GM06990 (cell line): ENCODE results near the gene EIF4G3.
"Not testable (repeated sequence)": the region's sequence is repeated elsewhere in the genome, so short reads cannot be mapped to it uniquely, and the experiment has no call there.

ENCODE experiments used
- DNase-seq: peaks from one replicate; pipeline ENCODE4 v3.0.0-alpha.2; 2011; ENCODE audit not compliant: insufficient read length; ENCODE audit errors: extremely low read depth
- H3K27me3 ChIP-seq: replicated peaks from 2 replicates; pipeline ENCODE4 v1.6.0; 2011; ENCODE audit warnings: low read length; ENCODE audit not compliant: control insufficient read depth, insufficient read depth
- H3K36me3 ChIP-seq: 2 replicates; pipeline ENCODE4 v1.5.1; 2011; ENCODE audit warnings: low read length; ENCODE audit not compliant: control insufficient read depth, insufficient read depth
- H3K4me3 ChIP-seq: replicated peaks from 2 replicates; pipeline ENCODE4 v1.5.1; 2011; ENCODE audit warnings: low read depth, mild to moderate bottlenecking, control low read depth, low read length
- TF ChIP-seq, protein P1 (sequence below): IDR thresholded peaks from 2 replicates; pipeline ENCODE4 v1.5.1; 2011; ENCODE audit warnings: low read length, control low read depth, mild to moderate bottlenecking, inconsistent platforms; ENCODE audit not compliant: insufficient read depth, poor library complexity, severe bottlenecking

Gene EIF4G3

DNA sequence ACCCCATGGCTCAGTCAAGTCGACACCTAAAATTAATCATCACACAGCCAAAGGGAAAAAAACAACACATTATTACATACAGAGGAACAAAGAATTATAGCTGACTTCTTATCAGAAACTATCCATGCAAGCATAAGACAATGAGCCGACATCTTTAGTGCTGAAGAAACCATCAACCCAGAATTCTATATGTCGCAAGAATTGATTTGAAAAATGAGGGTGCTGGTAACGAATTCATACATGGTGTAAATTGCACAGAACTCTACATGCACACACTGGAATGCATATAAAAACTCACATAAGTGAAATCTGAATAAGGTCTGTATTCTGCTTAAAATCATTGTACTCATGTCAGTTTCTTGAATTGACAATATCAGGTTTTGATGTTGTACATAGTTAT, 25.0 kb upstream of the EIF4G3 start:
- no peaks in the 10 kb centered on the region for H3K27me3 ChIP-seq
- no peak for DNase-seq
- H3K36me3 ChIP-seq = no peaks in the 10 kb centered on the region
- no peak overlapping the region for H3K4me3 ChIP-seq
- TF ChIP-seq, protein P1, sequence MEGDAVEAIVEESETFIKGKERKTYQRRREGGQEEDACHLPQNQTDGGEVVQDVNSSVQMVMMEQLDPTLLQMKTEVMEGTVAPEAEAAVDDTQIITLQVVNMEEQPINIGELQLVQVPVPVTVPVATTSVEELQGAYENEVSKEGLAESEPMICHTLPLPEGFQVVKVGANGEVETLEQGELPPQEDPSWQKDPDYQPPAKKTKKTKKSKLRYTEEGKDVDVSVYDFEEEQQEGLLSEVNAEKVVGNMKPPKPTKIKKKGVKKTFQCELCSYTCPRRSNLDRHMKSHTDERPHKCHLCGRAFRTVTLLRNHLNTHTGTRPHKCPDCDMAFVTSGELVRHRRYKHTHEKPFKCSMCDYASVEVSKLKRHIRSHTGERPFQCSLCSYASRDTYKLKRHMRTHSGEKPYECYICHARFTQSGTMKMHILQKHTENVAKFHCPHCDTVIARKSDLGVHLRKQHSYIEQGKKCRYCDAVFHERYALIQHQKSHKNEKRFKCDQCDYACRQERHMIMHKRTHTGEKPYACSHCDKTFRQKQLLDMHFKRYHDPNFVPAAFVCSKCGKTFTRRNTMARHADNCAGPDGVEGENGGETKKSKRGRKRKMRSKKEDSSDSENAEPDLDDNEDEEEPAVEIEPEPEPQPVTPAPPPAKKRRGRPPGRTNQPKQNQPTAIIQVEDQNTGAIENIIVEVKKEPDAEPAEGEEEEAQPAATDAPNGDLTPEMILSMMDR = no peak

DNA sequence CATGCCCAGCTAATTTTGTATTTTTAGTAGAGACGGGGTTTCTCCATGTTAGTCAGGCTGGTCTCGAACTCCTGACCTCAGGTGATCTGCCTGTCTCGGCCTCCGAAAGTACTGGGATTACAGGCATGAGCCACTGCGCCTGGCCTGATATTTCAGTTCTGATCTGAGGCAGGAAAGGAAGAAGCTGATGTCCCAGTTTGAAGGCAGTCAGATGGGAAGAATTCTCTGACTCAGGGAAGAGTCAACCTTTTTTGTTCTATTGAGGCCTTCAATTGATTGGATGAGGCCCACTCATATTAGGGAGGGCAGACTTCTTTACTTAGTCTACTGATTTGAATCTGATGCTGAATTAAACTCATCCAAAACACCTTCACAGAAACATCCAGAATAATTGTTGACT, 24.5 kb upstream of the EIF4G3 start:
- H3K36me3 ChIP-seq, H3K27me3 ChIP-seq, DNase-seq, H3K4me3 ChIP-seq: not testable (repeated sequence)

DNA sequence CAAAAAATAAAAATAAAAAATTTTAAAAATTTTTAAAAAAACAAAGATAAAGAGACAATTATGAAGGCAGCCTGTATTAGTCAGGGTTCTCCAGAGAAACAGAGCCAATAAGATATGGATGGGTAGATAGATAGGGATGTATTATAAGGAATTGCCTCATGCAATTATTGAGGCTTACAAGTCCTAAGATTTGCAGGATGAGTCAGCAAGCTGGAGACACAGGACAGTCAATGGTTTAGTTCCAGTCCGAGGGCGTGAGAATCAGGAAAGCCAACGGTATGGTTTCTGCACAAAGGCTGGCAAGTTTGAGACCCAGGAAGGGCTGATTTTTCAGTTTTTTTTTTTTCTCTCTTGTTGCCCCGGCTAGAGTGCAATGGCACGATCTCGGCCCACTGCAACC, 24.1 kb upstream of the EIF4G3 start:
- DNase-seq = no peak
- no peaks in the 10 kb centered on the region for H3K36me3 ChIP-seq
- no peaks in the 10 kb centered on the region for H3K27me3 ChIP-seq
- TF ChIP-seq, protein P1 = no peak
- no peak overlapping the region for H3K4me3 ChIP-seq

DNA sequence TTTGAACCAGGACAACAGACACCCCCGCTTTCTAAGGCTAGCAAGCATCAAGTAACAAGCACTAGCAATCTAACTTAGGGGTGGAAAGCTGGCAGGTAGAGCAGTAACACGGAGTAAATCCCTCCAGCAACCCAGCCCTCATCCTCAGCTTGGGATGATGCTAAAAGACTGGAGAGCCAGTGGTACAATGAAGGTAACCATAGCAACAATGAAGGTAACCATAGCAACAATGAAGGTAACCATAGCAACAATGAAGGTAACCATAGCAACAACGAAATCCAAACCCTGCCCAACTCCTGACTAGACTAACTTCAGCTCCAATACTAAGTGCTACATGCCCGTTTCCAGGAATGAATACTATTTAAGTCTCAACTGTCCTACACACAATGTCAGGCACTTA, 22.2 kb upstream of the EIF4G3 start:
- TF ChIP-seq, protein P1 = no peak

DNA sequence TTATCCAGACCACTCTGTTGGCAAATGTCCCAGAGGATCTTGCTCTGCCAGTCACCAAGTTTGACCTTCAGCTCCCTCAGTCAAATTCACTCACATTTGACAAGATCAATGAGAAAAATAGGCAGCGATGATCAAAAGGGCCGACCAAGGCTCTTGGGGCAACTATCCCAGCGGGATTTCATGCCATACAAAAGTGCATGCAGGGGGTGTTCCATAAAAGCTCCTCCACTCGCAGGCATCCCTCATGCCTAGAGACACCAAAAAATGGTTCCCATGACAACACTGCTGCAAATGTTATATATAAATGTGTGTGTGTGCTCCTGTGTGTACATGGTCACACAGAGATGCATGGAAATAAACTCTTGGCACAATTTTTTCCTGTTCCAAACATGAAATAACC, 16.2 kb upstream of the EIF4G3 start:
- Histone ChIP-seq H3K27me3 (no peaks in the 10 kb centered on the region), H3K36me3 (no peaks in the 10 kb centered on the region), H3K4me3 (no peak overlapping the region)
- no peak for DNase-seq
- TF ChIP-seq, protein P1 = no peak

More for the DNA sequence above, 22.2 kb upstream of the EIF4G3 start:
- Histone ChIP-seq H3K36me3 (no peaks in the 10 kb centered on the region), H3K4me3 (no peak overlapping the region), H3K27me3 (no peaks in the 10 kb centered on the region)
- DNase-seq = no peak

DNA sequence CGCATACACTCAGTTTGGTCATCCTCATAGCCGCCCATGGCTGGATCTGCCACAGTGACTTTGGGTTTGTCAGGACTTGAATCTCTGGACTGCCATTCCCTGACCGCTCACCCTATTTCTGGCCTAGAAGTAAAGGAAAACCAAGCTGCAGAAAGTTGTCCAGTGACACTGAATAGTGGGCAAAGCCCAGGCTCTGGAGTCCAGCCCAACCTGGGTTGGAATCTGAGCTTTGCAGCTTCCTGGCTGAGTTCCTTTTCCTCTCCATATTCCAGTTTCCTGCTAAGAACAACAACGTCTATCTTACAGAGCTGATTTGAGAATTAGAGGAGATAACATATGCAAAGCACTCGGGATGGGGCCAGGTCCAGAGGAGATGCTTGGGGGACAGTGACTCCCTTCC, 15.6 kb upstream of the EIF4G3 start:
- Histone ChIP-seq H3K4me3 (no peak overlapping the region), H3K27me3 (no peaks in the 10 kb centered on the region), H3K36me3 (no peaks in the 10 kb centered on the region)
- no peak for DNase-seq
- TF ChIP-seq, protein P1 = no peak

DNA sequence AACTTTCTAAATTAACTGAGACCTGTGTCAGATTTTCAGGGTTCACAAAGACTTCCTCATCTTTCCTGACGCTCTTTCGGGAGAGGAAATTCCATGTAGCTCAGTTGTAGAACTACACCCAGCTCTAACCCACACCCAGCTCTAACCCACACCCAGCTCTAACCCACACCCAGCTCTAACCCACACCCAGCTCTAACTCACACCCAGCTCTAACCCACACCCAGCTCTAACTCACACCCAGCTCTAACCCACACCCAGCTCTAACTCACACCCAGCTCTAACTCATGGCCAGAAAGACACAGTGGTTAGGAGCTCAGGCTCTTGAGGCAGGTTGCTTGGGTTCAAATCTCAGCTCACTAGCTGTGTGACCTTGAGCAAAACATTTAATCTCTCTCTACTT, 14.1 kb upstream of the EIF4G3 start:
- H3K36me3 ChIP-seq, H3K4me3 ChIP-seq, H3K27me3 ChIP-seq, DNase-seq: not testable (repeated sequence)
